NCI-H146 (cell line): Measurements from ENCODE around the gene LRRTM1.

Source experiments
- DNase-seq: peaks from one replicate; lab custom pipeline; 2025; lab: John Stamatoyannopoulos, UW

The LRRTM1 gene

DNA sequence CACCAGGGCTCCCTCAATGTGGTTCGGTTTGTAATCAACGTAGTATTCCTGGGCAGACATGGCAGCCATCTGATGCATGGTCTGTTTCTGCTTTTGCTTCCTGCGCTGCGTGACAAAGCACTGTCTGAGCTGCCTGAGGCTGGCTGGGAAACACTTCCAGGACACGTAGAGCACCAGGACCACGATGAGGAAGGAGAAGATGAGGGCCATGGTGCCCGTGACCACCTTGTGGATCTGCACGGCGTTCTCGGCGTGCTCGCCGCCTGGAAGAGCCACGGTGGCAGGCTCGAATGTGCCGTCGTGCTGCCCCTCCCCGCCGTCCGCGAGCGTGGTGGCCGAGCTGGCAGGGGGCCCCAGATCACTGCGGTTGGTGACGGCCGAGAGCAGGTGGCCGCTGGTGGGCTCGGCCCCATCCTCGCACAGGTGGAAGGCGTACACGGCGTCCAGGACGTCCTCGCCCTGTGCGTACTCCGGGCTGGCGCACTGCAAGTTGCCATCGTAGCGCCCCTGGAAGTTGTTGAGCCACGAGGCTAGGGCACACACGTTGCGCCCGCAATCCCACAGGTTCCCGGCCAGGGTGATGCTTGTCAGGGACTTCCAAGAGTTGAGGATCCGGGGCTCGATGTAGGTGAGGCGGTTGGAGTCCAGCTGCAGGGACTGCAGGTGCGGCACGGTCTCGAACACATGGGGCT is 2.1 kb downstream of the LRRTM1 start:
- DNase-seq, result no peak

DNA sequence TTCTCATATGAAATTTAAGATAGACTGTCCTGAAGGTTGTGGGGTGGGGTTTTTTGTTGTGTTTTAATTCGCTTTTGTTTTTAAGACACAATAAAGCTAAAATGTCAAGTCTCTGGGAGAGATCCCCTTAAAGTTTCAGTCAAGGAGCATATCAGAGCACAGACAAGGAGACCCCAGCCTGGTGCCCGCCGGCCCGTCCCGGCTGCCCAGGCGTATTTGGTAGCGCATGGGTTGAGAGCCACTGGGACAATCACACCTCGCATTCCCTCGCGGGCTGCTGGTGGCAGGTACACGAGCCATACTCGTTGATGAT is 2.6 kb downstream of the LRRTM1 start:
- no peak for DNase-seq

DNA sequence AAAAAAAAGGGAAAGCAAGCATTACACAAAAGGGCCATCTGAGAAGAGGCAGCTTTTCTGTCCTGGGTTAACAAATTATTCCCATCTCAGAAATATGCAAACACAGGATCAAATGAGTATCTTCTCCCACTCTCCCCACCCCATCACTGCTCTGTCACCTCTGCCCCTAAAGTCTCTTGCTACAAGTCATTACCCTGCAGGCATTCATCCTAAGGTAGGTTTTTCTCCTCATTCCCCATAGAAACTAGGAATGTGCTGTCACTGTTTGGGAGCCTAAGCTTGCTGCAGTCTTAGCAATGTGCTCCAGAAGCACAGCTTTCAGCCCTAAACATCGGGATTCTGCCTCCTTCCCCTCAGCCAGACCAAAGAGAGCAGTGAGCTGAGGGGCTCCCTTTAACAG is 3.6 kb downstream of the LRRTM1 start:
- DNase-seq, result no peak

DNA sequence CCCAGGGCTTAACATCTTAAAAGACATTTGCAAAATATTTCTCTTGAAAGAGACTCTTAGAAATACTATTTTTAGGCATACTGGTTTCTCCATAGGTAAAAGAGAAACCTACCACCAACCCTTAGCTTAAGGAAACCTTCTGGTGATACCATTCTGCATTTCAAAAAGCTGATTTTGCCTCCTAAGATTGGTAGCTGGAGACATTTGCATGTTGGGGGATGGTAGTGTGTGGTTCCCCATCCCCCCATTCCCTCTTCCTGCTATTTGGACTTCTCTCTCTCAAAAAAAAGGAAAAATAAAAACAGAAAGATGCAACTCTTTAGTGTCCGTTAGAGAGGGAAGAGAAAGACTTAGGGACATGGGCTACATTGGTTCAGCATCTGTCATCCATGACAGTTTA is 4.2 kb downstream of the LRRTM1 start:
- DNase-seq, result no peak

DNA sequence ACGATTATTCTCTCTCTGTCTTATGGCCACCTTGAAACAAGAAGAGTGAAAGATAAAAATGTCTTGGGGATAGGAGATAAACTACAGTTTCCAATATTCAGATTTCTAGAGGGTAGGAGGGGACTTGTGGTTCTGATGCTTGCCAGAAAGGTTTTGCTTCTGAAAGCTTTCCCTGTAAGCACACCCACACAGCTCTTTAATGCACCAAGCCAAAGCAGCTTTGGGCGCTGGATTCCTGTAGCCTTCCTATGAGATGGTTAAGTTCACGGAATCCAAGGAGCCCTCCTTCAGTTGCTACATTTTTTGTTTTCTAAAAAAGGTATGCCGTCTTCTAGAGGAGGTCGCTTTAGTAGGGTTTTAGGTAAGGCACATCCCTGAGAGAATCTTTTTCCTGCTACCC is 4.9 kb downstream of the LRRTM1 start:
- no peak for DNase-seq

DNA sequence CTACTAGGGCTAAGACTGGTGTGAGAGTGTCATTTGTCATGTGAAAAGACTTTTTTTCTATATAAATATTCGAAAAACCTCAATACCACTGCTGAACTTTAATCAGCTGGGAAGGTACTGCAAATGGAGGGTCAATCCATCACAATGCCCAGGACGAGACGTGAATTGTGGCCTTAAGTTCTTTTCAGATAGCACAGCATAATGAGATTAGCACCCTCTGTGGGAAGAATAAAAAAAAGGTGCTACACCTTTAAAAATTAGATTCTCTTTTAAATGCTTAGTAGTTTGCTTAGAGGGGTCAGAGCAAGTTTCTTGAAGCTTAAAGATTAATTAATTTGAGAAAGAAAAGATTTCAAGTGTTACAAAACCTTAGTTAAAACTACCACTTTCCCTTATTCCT is 5.6 kb downstream of the LRRTM1 start:
- DNase-seq, result no peak

DNA sequence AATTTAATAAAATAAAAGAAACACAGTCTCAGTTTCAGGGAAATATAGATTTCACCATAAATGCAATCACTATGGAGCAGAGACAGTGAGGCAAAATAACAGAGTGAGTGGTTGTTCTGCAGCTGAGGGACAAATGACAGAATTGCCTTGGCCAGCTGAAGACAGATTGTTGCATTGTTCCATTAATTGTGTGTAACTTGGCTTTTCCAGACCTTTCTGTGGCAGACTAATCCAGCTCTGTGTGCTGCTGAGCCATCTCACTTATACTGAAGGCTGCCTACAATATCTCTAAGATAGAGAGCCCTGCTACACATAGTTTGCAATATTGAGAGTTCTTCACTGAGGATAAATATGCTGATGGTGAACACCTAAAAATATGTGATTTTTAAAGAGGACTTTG is 11.5 kb downstream of the LRRTM1 start:
- DNase-seq, result no peak

DNA sequence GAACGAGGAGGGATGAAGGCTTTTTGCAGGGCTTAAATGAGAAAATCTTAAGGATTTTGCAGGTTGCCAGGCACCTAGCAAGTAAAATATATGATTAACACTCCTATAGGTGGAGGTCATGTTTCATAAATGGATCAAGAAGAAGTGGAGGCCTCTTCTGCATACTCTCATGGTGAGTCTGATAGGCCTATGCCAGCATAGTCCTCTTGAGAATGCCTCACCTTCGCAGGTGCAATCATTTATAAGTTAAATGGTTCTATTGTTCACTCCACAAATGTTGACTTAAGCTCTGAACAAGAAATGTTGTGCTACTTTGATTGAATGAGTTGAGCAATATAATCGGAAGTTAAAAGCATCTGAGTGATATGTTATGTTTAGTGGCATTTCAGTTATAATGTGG is 12.1 kb downstream of the LRRTM1 start:
- DNase-seq, result no peak

DNA sequence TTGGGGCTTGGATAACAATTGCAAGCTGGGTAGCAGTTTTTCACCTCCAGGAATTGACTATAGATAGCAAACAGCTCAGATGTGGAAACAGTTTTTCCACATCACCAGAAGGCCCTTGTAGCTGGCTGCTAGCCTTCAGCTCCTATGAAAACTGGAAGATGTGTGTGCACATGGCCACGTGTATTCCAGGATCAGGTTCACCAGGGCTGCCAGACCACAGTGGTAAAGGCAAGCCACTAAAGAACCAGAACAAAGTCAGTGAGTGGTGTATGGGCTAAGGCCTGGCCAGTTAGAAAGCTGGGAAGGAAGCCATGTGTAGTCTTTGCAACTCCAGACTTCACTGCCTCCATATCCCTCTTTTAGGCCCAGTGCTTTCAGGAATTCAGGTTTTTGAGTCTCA is 12.9 kb downstream of the LRRTM1 start:
- DNase-seq, result no peak

DNA sequence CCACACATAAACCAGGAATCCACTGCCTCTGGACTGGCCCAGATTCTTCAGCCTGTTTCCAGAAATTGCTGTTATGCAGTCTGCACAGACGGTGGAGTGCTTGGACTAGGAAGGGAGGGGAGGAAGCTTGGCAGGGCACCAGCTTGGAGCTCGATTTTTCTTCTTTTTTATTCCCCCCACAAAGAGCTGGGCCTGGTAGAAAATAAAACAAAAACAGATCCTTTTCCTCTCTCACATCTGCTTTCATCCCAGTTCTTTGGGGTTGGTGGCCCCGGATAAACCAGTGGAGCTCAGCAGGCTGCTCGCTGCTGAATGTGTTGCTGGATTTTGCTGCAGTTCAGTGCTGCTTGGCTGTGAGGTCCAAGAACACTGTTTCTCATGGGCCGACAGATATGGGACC is 16.0 kb downstream of the LRRTM1 start:
- no peak for DNase-seq

DNA sequence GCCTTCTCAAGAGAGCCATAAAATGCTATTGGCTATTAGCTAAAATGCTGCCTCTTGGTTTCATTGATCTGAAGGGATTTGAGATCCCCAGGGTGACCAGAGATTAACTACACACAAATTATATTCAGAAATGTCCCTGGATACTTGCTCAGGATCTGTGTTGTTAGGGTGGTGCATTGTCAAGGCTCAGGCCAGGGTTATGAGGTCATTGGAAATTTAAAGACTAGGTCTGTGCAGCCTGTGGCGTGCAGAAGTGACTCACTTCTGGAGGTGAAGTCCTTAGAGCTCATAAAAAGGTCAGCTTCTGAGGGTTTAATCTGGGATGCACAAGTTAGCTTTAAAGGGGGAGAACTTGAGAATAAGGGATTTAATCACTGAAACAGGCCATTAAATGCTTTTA is 23.5 kb downstream of the LRRTM1 start:
- no peak for DNase-seq

DNA sequence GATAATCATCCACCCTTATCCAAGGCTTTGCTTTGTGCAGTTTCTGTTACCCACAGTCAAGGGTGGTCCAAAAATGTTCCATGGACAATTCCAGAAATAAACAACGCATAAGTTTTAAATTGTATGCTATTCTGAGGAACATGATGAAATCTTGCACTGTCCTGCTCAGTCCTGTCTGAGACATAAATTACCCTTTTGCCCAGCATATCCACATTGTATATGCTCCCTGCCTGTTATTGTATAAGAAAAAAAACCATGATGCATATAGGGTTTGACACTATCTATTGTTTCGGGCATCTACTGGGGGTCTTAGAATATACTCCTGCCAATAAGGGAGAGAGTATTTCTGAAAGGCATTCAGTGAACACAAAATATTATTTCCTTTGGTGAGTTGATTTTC is 24.0 kb downstream of the LRRTM1 start:
- DNase-seq, result no peak

DNA sequence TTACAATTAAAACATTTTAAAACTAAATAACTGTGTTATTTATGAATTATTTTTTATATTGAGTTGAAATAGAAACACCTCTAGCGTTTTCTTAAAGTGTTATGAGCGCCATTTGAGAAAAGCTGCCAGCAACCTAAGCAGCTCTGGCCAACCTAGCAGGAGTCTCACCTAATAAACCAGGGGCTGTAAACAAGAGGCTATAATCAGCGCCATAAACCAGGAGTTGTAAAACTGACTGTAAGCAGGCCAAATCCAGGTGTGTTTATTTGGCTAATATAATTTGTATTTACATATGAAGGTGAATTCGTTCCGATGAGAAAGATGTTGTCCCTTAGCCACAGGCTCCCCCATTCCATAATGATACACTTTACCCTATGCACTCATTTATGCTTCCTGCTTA is 34.7 kb downstream of the LRRTM1 start:
- DNase-seq, result no peak

DNA sequence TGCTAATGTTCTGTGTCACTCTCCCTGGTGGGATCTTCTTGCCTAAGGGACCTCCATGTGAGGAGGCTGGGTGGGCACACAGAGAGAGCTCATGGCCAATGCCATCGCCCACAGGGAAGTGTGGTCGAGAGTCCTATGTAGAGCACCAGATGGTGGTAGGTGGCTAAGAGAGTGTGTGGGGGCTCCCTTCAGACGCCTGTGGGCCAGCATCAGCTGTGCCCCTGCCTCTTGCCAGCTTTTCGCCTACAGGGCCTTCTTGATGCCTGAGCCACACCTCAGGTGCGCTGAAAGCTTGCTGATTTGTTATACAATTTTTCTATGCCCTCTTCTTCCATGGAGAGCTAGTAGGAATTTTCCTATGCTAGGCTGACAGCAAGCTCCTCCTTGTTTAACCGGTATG is 38.3 kb downstream of the LRRTM1 start:
- no peak for DNase-seq

DNA sequence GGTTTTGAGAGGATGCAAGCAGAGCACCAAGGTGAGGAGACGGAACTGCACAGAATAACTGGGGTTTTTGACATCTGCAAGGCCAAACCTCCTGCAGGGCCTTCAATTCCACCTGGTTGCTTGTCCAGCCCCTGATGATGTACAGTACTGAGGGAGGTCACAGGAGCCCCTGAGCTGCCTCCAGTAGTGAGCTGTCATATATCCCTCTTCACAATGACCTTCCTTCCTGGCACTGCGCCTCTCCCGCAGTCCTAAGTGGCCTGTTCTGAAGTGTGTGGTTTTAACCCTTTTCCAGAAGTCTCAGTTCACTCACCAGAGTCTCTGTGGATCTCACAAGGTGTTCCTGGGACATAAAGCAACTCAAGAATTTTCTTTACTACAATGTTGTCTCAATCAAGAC is 45.3 kb downstream of the LRRTM1 start:
- no peak for DNase-seq

DNA sequence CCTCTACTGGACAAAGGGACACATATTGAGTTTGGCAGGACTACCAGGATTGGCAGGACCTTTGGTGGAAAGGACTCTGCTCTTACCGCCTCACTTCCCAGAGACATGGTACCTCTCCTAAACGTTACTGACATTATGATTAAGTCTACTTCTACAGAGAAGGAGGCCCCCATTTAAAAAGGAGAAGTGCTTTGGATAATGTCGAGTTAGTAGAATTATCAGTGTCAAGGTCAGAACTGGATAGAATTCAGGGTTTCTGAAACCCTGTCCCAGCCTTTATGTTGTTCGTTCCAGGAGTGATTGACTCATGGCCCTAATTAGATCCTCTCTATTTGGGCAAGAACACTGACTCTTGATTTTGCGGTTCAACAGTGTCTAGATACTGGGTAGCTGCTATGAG is 45.8 kb downstream of the LRRTM1 start:
- DNase-seq, result no peak

DNA sequence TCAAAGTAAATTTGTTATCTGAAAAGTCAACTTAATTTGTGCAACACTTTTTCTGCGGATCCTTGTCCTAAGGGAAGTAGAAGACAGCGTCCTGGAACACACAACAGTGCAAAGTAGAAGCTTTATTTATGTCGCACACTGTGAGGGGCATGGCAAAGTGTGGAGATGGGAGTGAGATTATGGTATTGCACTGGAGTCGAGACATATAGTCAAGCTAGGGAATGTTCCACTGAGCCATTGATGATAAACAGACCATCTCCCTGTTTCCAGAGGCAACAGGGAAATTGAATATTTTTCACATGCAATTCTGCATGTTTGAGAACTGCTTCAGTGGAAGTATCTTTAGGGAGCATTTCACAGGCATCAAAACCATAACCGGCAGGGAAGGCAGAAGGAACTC is 46.2 kb downstream of the LRRTM1 start:
- no peak for DNase-seq

DNA sequence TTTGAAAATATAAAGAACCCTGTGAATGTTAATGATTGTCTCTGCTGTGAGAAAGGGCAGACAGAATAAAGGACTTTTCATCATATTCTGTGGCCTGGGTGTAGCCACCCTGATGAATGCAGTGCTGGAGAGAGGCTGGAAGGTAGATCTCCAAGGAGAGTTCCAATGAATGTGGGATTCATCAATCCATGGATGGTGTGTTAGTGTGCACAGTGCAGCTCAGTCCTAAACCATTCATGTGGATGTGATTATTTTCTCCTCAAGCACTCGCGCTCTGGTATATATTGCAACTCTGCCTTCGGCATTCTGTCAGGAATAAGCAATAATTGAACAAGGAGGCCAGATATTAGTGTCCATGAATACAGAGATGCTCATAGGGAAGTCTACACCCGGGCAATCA is 47.1 kb downstream of the LRRTM1 start:
- DNase-seq, result no peak

DNA sequence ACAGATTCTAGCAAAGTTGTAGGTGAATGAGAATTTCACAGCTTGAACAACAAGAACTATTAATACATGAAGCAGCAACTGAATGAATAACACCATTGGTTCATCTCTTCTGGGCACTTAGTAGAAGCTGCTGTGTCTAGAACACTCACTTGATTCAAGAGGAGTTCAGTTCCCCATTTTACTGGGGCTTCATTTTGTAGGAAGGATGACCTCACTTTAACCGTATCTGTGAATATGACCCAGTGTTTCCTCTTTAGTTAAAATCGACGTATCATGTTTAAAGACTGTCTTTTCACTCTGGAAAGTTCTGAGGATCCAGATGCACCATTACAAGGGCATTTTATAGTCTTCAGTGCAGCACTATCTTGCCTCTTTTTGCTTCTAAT is 47.8 kb downstream of the LRRTM1 start:
- DNase-seq, result no peak

DNA sequence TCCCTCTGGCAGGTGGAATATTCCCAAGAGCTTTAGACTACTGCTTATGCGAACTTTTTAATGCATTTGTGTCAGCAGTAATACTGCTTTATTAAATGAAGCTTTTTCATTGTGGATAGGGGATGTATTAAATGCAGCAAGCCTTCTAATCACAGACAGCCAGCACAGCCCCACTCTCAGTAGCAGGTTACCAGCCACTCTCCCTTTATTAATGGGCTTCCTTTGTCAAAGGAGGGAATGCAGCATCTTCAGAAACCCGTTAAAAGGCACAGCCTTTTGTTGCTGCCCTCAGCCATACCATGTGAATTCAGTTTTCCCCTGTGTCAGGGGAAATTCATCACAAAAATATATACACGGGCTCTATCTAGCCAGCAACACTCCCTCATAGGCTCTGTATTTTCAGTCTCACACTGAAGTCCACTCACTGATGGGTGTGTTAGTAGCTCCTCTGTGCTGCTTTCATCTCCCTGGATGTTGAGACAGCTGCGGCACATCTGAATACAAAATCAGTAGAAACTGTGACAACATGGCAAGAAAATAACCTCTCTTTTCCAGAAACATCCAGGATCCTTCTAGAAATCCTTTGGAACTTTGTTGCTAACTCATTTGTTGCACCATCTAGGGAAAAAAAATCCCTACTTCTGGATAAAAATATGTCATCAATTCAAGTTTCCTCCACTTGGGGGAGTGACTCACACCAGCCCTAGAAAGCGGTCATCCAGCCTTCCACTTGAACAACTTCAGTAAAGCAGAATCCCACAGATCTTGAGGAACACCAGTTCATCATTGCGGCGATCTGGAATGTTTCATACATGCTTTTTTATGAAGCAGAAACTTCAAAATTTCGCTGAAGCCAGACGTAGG is 48.4 kb downstream of the LRRTM1 start:
- no peak for DNase-seq

DNA sequence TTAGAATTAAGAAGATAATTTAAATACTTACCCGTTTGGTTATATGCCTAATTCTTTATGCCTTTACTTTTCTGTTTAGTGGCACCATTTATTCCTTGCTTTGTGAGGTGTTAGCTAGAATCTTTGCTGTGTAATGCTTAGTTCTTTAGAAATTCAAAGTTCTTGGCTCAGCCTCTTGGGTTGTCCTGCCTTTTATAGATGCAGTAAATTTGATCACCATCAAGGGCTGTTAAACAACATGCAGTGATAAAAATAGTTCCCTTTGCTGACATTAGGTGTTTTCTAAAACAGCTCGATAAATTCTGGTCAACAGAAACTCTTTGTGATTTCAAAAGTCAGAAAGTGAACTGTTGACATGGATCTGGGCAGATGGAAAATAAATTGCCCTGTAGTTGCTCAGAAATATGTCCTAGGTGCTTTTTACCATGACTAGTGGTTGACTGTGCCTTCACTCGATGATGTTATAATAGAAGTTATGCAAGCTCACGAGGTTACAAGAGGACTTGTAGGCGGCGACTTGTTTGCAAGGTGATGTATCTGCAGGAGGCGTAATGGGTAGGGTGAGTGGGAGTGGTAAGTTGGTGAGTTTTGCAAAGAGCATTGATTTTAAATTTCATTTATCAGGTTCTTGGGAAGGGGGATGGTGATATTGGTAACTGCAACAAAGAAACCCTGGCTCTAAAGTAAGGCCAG is 52.1 kb downstream of the LRRTM1 start:
- no peak for DNase-seq
